ENCODE data around the gene IFNK.

Gene IFNK

GRCh38 chr9:27548055-27548741 is 24.1 kb downstream of the IFNK start:
- no peak overlapping the region for H3K4me3 ChIP-seq (ENCODE audit: low read depth, low read length)
- TF ChIP-seq CTCF (IDR thresholded peaks at IDR 0.05; ENCODE audit: borderline replicate concordance, insufficient read depth, low read depth, low read length), result no peak

- no peak overlapping the region for H3K4me3 ChIP-seq (ENCODE audit: low read depth, low read length)
- no peak for TF ChIP-seq CTCF (IDR thresholded peaks at IDR 0.05; ENCODE audit: borderline replicate concordance, insufficient read depth, low read depth, low read length)
Observed at GRCh38 chr9:27549196-27549755, 25.2 kb downstream of the IFNK start.

DNA sequence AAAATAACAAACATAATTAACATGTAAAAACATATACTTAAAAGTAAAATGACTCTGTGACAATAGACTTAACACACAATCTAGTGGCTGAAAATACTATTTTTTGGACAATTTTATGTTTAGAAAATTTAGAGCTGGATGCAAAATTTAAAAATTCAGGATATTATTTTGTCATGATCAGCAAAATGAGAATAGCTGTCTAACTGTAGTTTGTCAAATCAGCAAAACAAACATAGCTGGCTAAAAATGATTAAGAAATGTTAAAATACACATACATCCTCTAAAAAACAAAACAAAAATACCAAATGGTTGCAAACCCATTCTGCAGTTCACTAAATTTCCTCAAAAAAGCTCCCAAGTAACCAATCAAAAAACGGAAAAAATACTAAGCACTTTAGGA is 30.6 kb downstream of the IFNK start:
- H3K4me3 ChIP-seq (ENCODE audit: low read depth, low read length), result no peak overlapping the region

GRCh38 chr9:27556470-27556869 is 32.4 kb downstream of the IFNK start:
- TF ChIP-seq CTCF (IDR thresholded peaks at IDR 0.05; ENCODE audit: borderline replicate concordance, insufficient read depth, low read depth, low read length), result no peak
- H3K4me3 ChIP-seq (ENCODE audit: low read depth, low read length), result no peak overlapping the region

More for the DNA sequence above, 30.6 kb downstream of the IFNK start:
- no peak for TF ChIP-seq CTCF (IDR thresholded peaks at IDR 0.05; ENCODE audit: borderline replicate concordance, insufficient read depth, low read depth, low read length)

- no peak overlapping the region for H3K4me3 ChIP-seq (ENCODE audit: low read depth, low read length)
- no peak for TF ChIP-seq CTCF (IDR thresholded peaks at IDR 0.05; ENCODE audit: borderline replicate concordance, insufficient read depth, low read depth, low read length)
Observed at GRCh38 chr9:27558307-27558706, 34.2 kb downstream of the IFNK start.

- no peak overlapping the region for H3K4me3 ChIP-seq (ENCODE audit: low read depth, low read length)
- no peak for TF ChIP-seq CTCF (IDR thresholded peaks at IDR 0.05; ENCODE audit: borderline replicate concordance, insufficient read depth, low read depth, low read length)
Observed at GRCh38 chr9:27560457-27560856, 36.4 kb downstream of the IFNK start.

DNA sequence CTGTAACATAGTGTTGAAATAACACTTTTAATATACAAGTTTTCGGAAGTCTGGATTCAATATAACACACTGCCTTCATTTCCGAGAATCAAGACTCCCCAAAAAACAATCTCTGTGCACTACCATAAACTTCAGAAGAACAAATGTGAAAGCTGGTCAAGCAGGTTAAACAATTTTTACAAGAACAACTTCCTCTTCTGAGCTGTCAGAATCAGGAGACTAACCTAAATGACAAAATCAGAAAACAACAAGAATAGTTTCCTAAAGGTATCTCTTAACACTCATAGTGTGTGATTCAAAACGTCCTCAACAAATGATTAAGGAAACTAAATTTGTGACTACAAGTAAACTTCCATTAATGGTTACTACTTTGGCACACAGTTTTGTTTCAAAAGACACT is 37.6 kb downstream of the IFNK start:
- no peak overlapping the region for H3K4me3 ChIP-seq (ENCODE audit: low read depth, low read length)
- TF ChIP-seq CTCF (IDR thresholded peaks at IDR 0.05; ENCODE audit: borderline replicate concordance, insufficient read depth, low read depth, low read length), result no peak
